ENCODE measurements around the gene VPS52. TPM values are rescaled to one million over a fixed set of nuclear protein-coding genes. Genes with fewer than 3 reads are reported as not detected.

Gene VPS52
- total RNA-seq, 1 experiment from 2014 or later: 47.1 TPM

DNA sequence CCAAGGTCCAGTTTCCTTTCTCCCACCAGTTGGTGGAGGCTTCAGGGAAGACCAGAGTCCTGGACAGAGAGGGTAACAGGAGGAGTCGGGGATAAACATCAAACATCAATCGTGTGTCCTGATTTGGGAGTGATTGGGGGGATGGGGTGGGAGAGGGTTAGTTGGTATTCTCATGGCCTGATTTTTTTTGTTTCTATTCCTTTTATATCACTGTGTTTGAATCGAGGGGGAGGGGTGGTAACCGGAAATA lies 67.6 kb downstream of the VPS52 start:
- H3K14ac ChIP-seq (ENCODE audit: insufficient read depth, low read length): no peak overlapping the region
- H2AFZ ChIP-seq (ENCODE audit: low read length): no peak overlapping the region
- peaks cover 26% of the 10 kb centered on the region for H3K23me2 ChIP-seq (ENCODE audit: insufficient read length, low read depth, low read length, poor library complexity, severe bottlenecking)
- Mint-ChIP-seq H3K9me3 (no peaks in the 10 kb centered on the region; a peak in 1 of 5 replicates), H3K27ac (peak overlapping the region in 1 of 3 experiments; percentile 39; a peak in 2 of 7 replicates), H3K4me1 (peaks cover 46 to 52% of the 10 kb centered on the region in 2 experiments), H3K4me3 (peak overlapping the region; percentile 69 to 95), H3K27me3 (ENCODE audit: low read depth) (peaks cover 32% of the 10 kb centered on the region), H3K36me3 (ENCODE audit: insufficient read depth in 1 of 3, low read depth in 3 of 3) (peaks cover 25 to 34% (median 29%) of the 10 kb centered on the region in 3 experiments)
- H3K4ac ChIP-seq (ENCODE audit: low read depth, low read length): no peak overlapping the region
- H4K20me1 ChIP-seq (ENCODE audit: control insufficient read depth, insufficient read depth, insufficient read length): no peaks in the 10 kb centered on the region
- H3T11ph ChIP-seq (ENCODE audit: low read length): no peak overlapping the region
- peaks cover 15% of the 10 kb centered on the region; the same call in 1 of the 2 replicates for H3K4me1 ChIP-seq (ENCODE audit: insufficient read depth, low read length)
- H3K9me3 ChIP-seq (ENCODE audit: control insufficient read depth, low read depth, low read length): no peaks in the 10 kb centered on the region
- H2BK120ac ChIP-seq (ENCODE audit: low read depth, low read length, poor library complexity, severe bottlenecking): no peak overlapping the region
- H3K79me2 ChIP-seq (ENCODE audit: insufficient read depth, low read length): peaks cover 4% of the 10 kb centered on the region; the same call in 1 of the 2 replicates
- H3K4me2 ChIP-seq (ENCODE audit: insufficient read depth, insufficient read length, low read length): peak overlapping the region; percentile 9
- H3K18ac ChIP-seq (ENCODE audit: insufficient read length, low read depth, low read length): no peak overlapping the region
- no peak overlapping the region for H2AK5ac ChIP-seq (ENCODE audit: insufficient read length, low read length)
- TF ChIP-seq, protein P1, sequence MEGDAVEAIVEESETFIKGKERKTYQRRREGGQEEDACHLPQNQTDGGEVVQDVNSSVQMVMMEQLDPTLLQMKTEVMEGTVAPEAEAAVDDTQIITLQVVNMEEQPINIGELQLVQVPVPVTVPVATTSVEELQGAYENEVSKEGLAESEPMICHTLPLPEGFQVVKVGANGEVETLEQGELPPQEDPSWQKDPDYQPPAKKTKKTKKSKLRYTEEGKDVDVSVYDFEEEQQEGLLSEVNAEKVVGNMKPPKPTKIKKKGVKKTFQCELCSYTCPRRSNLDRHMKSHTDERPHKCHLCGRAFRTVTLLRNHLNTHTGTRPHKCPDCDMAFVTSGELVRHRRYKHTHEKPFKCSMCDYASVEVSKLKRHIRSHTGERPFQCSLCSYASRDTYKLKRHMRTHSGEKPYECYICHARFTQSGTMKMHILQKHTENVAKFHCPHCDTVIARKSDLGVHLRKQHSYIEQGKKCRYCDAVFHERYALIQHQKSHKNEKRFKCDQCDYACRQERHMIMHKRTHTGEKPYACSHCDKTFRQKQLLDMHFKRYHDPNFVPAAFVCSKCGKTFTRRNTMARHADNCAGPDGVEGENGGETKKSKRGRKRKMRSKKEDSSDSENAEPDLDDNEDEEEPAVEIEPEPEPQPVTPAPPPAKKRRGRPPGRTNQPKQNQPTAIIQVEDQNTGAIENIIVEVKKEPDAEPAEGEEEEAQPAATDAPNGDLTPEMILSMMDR (conservative IDR thresholded peaks at IDR 0.05): no peak
- no peak overlapping the region for H4K8ac ChIP-seq (replicated peaks; ENCODE audit: insufficient read length, low read depth, low read length)
- H2BK15ac ChIP-seq (ENCODE audit: low read depth, low read length): no peak overlapping the region
- peaks cover 23% of the 10 kb centered on the region; the same call in 1 of the 2 replicates for H3K27me3 ChIP-seq (ENCODE audit: insufficient read depth, low read length)
- no peak overlapping the region for H3K23ac ChIP-seq (ENCODE audit: insufficient read length, low read depth, low read length)
- H3K9ac ChIP-seq (ENCODE audit: extremely low read depth, insufficient read length, low read length): no peak overlapping the region
- H3K79me1 ChIP-seq (ENCODE audit: insufficient read depth, low read depth, low read length, poor library complexity, severe bottlenecking): no peaks in the 10 kb centered on the region
- no peak overlapping the region for H2BK12ac ChIP-seq (ENCODE audit: insufficient read length, low read depth, low read length)
- H3K27ac ChIP-seq (ENCODE audit: insufficient read length, low read depth, low read length): no peak overlapping the region
- no peak overlapping the region for H4K91ac ChIP-seq (ENCODE audit: insufficient read length, low read depth, low read length)
- H4K5ac ChIP-seq (ENCODE audit: insufficient read length, low read depth, low read length): no peak overlapping the region
- no peak overlapping the region for H2BK5ac ChIP-seq (ENCODE audit: insufficient read length, low read length)
- no peak for DNase-seq
- no CpG with 5 or more reads among the region's 4 CpGs for WGBS (ENCODE audit: extremely low coverage, insufficient read length, low lambda C conversion rate)
- H3K56ac ChIP-seq (ENCODE audit: insufficient read length, low read depth, low read length): no peak overlapping the region
- no peak overlapping the region for H2BK20ac ChIP-seq (ENCODE audit: low read depth, low read length, poor library complexity, severe bottlenecking)
